Measurements from ENCODE around the gene RRP12. TPM values are rescaled to one million over a fixed set of nuclear protein-coding genes. Genes with fewer than 3 reads are reported as not detected.

Gene RRP12
- total and polyA plus RNA-seq, 9 of the 15 experiments (the other 6 are each of a cell fraction or from before 2014, with no cell fraction given), result 4.6 to 68.2 (median 21.8) TPM

GRCh38 chr10:97318772-97319651 is 82.1 kb downstream of the RRP12 start, which contains the start of gene FRAT1 (continued):
- TF ChIP-seq ILF3 (IDR thresholded peaks at IDR 0.05; ENCODE audit: borderline replicate concordance), result peak; percentile 67; the same call in 1 of the 2 replicates
- no peak for TF ChIP-seq SMC3 (conservative IDR thresholded peaks at IDR 0.05; ENCODE audit: insufficient read depth, low read depth, low read length)
- TF ChIP-seq EZH2 (IDR thresholded peaks at IDR 0.05; ENCODE audit: borderline replicate concordance, low read depth, low read length), result no peak
- peak; percentile 92 for TF ChIP-seq MGA (IDR thresholded peaks at IDR 0.05)
- TF ChIP-seq ZNF561 (CRISPR knock-in tag; conservative IDR thresholded peaks at IDR 0.05), result no peak
- TF ChIP-seq PRDM10 (IDR thresholded peaks at IDR 0.05; ENCODE audit: partially characterized antibody), result peak; percentile 100
- peak; percentile 31; the same call in 1 of the 2 replicates for TF ChIP-seq CXXC5 (CRISPR knock-in tag; IDR thresholded peaks at IDR 0.05)
- peak; percentile 69 for TF ChIP-seq GABPA (tag; conservative IDR thresholded peaks at IDR 0.05; ENCODE audit: low read depth)
- TF ChIP-seq CTBP1 (IDR thresholded peaks at IDR 0.05; ENCODE audit: borderline replicate concordance), result peak; percentile 28; the same call in 1 of the 2 replicates
- peak; percentile 68; the same call in 1 of the 2 replicates for TF ChIP-seq POLR2A (conservative IDR thresholded peaks at IDR 0.05)
- peak; percentile 72; the same call in 1 of the 2 replicates for TF ChIP-seq KHSRP (IDR thresholded peaks at IDR 0.05)
- TF ChIP-seq BHLHE40 (IDR thresholded peaks at IDR 0.05; ENCODE audit: low read length), result peak; percentile 87
- TF ChIP-seq SPI1 (IDR thresholded peaks at IDR 0.05; ENCODE audit: borderline replicate concordance, low read depth, low read length), result peak; percentile 43; the same call in 1 of the 2 replicates

All from K562 (cell line).